GM19397 (cell line): Measurements from ENCODE around the gene SMYD1.
"Not testable (repeated sequence)": the region's sequence is repeated elsewhere in the genome, so short reads cannot be mapped to it uniquely, and the experiment has no call there.

Source experiments
- ATAC-seq: cut with Tn5 transposase; IDR thresholded peaks from one replicate; pipeline ENCODE4 v1.9.1; 2021; ENCODE audit warnings: mild to moderate bottlenecking, moderate library complexity; ENCODE audit not compliant: unreplicated experiment

The SMYD1 gene

GRCh38 chr2:88067598-88067997 lies at the start of gene SMYD1:
Gene SMYD1, plus strand, starts transcription at chr2:88067825. Its CDS starts 40 bp downstream, at chr2:88067865.
- ATAC-seq, result no peak

- ATAC-seq, result not testable (repeated sequence)
Measured at GRCh38 chr2:88018077-88018805, 49.4 kb upstream of the SMYD1 start.

GRCh38 chr2:88018909-88019308 lies 48.7 kb upstream of the SMYD1 start:
- ATAC-seq, result no peak

- no peak for ATAC-seq
Measured at GRCh38 chr2:88019985-88020384, 47.6 kb upstream of the SMYD1 start.

GRCh38 chr2:88022669-88022921 lies 45.0 kb upstream of the SMYD1 start:
- ATAC-seq, result no peak

GRCh38 chr2:88024509-88024908 lies 43.1 kb upstream of the SMYD1 start:
- ATAC-seq, result no peak

GRCh38 chr2:88027697-88028389 lies 39.8 kb upstream of the SMYD1 start:
- no peak for ATAC-seq

GRCh38 chr2:88028931-88029330 lies 38.7 kb upstream of the SMYD1 start:
- no peak for ATAC-seq

GRCh38 chr2:88032070-88032702 lies 35.4 kb upstream of the SMYD1 start:
- no peak for ATAC-seq

- ATAC-seq, result no peak
Measured at GRCh38 chr2:88036182-88036581, 31.4 kb upstream of the SMYD1 start.

- ATAC-seq, result no peak
Measured at GRCh38 chr2:88036606-88037005, 31.0 kb upstream of the SMYD1 start.

- ATAC-seq, result no peak
Measured at GRCh38 chr2:88038263-88039105, 29.1 kb upstream of the SMYD1 start.

- ATAC-seq, result no peak
Measured at GRCh38 chr2:88042476-88042875, 25.1 kb upstream of the SMYD1 start.

- not testable (repeated sequence) for ATAC-seq
Measured at GRCh38 chr2:88045561-88045960, 22.1 kb upstream of the SMYD1 start.

- ATAC-seq, result no peak
Measured at GRCh38 chr2:88048541-88048940, 19.1 kb upstream of the SMYD1 start.

- no peak for ATAC-seq
Measured at GRCh38 chr2:88049622-88050021, 18.0 kb upstream of the SMYD1 start.

GRCh38 chr2:88051792-88052191 lies 15.8 kb upstream of the SMYD1 start:
- ATAC-seq, result no peak

GRCh38 chr2:88053296-88053695 lies 14.3 kb upstream of the SMYD1 start:
- no peak for ATAC-seq

GRCh38 chr2:88053934-88054781 lies 13.5 kb upstream of the SMYD1 start:
- ATAC-seq, result no peak

- no peak for ATAC-seq
Measured at GRCh38 chr2:88054782-88055370, 12.7 kb upstream of the SMYD1 start.
